WERI-Rb-1 (cell line): ENCODE results near the gene RBFA.

Experiments used
- DNase-seq: peaks from one replicate; pipeline ENCODE4 v3.0.0-alpha.2; 2020
- H3K27ac ChIP-seq: fragments of 250-450 bp; sonication (Bioruptor Pico); 2 replicates; pipeline ENCODE4 v1.5.1; 2020; ENCODE audit warnings: mild to moderate bottlenecking, moderate library complexity
- H3K27me3 ChIP-seq: fragments of 250-450 bp; sonication (Bioruptor Pico); 2 replicates; pipeline ENCODE4 v1.5.1; 2021; ENCODE audit warnings: mild to moderate bottlenecking, low read depth, moderate library complexity; ENCODE audit not compliant: insufficient read depth, severe bottlenecking
- H3K36me3 ChIP-seq: fragments of 250-450 bp; sonication (Bioruptor Pico); 2 replicates; pipeline ENCODE4 v1.5.1; 2020; ENCODE audit warnings: mild to moderate bottlenecking, moderate library complexity
- H3K4me3 ChIP-seq: 2 replicates; pipeline ENCODE4 v1.5.1; 2011; ENCODE audit warnings: low read depth, mild to moderate bottlenecking, control low read depth, low read length
- H3K9me3 ChIP-seq: fragments of 250-450 bp; sonication (Bioruptor Pico); 2 replicates; pipeline ENCODE4 v1.5.1; 2021; ENCODE audit warnings: mild to moderate bottlenecking, moderate library complexity; ENCODE audit not compliant: severe bottlenecking
- TF ChIP-seq, protein P1 (sequence below): IDR thresholded peaks from 2 replicates; pipeline ENCODE4 v1.5.1; 2011; ENCODE audit warnings: low read depth, mild to moderate bottlenecking, control low read depth, inconsistent platforms, low read length

Gene RBFA

GRCh38 chr18:80041424-80041823 lies 7.2 kb downstream of the RBFA start:
- Histone ChIP-seq H3K27ac (no peak overlapping the region), H3K27me3 (no peaks in the 10 kb centered on the region), H3K9me3 (no peaks in the 10 kb centered on the region), H3K4me3 (no peak overlapping the region), H3K36me3 (peaks cover 84% of the 10 kb centered on the region)
- no peak for DNase-seq
- TF ChIP-seq, protein P1, sequence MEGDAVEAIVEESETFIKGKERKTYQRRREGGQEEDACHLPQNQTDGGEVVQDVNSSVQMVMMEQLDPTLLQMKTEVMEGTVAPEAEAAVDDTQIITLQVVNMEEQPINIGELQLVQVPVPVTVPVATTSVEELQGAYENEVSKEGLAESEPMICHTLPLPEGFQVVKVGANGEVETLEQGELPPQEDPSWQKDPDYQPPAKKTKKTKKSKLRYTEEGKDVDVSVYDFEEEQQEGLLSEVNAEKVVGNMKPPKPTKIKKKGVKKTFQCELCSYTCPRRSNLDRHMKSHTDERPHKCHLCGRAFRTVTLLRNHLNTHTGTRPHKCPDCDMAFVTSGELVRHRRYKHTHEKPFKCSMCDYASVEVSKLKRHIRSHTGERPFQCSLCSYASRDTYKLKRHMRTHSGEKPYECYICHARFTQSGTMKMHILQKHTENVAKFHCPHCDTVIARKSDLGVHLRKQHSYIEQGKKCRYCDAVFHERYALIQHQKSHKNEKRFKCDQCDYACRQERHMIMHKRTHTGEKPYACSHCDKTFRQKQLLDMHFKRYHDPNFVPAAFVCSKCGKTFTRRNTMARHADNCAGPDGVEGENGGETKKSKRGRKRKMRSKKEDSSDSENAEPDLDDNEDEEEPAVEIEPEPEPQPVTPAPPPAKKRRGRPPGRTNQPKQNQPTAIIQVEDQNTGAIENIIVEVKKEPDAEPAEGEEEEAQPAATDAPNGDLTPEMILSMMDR: no peak

GRCh38 chr18:80042785-80043184 lies 8.6 kb downstream of the RBFA start:
- no peak for DNase-seq
- TF ChIP-seq, protein P1: no peak
- Histone ChIP-seq H3K36me3 (peaks cover 83% of the 10 kb centered on the region), H3K9me3 (no peaks in the 10 kb centered on the region), H3K27ac (no peak overlapping the region), H3K4me3 (no peak overlapping the region), H3K27me3 (no peaks in the 10 kb centered on the region)

- Histone ChIP-seq H3K36me3 (peaks cover 78% of the 10 kb centered on the region), H3K4me3 (no peak overlapping the region), H3K27me3 (no peaks in the 10 kb centered on the region), H3K9me3 (no peaks in the 10 kb centered on the region), H3K27ac (no peak overlapping the region)
- TF ChIP-seq, protein P1: no peak
- DNase-seq: no peak
These were observed 9.8 kb downstream of the RBFA start for GRCh38 chr18:80044072-80044471.

DNA sequence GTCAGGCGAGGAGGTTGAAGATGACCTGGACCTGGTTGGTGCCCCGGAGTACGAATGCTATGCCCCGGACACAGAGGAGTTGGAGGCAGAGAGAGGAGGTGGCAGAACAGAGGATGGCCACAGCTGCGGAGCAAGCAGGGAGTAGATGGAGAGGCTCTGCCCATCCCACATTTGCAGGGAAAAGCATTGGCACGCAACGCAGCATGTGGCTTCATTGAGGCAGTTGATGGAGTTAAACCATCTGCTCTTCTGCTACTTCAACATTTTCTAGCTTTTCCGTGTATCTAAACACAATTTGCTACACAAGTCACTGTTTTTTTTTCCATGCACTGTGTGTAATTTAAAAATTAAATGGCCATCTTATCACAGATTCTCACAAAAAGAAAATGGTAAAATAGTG lies 11.8 kb downstream of the RBFA start:
- no peak overlapping the region for H3K4me3 ChIP-seq
- TF ChIP-seq, protein P1: no peak
- DNase-seq: no peak
- no peak overlapping the region for H3K27ac ChIP-seq
- peaks cover 2% of the 10 kb centered on the region for H3K9me3 ChIP-seq
- H3K27me3 ChIP-seq: no peaks in the 10 kb centered on the region
- H3K36me3 ChIP-seq: peaks cover 83% of the 10 kb centered on the region

DNA sequence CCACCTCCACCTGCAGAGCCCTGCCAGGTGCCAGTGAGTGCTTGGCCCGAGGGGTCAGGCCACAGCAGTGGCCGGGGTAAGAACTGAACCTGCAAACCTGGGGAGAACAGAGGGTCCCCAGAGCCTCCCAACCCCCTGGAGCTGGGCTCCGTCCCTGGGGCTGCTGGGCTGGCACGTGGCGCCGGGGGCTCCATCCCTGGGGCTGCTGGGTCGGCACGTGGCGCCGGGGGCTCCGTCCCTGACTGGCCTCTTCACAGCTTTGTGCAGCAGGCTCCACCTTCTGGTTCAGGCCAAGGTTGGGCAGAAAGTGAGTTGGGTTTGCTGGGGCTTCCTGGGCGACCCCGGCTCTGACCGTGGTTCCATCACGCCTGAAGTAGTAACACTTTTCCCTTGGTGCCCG lies 12.2 kb downstream of the RBFA start:
- DNase-seq: no peak
- Histone ChIP-seq H3K9me3 (peaks cover 2% of the 10 kb centered on the region), H3K27ac (no peak overlapping the region), H3K27me3 (no peaks in the 10 kb centered on the region), H3K36me3 (peaks cover 83% of the 10 kb centered on the region), H3K4me3 (no peak overlapping the region)
- TF ChIP-seq, protein P1: no peak

DNA sequence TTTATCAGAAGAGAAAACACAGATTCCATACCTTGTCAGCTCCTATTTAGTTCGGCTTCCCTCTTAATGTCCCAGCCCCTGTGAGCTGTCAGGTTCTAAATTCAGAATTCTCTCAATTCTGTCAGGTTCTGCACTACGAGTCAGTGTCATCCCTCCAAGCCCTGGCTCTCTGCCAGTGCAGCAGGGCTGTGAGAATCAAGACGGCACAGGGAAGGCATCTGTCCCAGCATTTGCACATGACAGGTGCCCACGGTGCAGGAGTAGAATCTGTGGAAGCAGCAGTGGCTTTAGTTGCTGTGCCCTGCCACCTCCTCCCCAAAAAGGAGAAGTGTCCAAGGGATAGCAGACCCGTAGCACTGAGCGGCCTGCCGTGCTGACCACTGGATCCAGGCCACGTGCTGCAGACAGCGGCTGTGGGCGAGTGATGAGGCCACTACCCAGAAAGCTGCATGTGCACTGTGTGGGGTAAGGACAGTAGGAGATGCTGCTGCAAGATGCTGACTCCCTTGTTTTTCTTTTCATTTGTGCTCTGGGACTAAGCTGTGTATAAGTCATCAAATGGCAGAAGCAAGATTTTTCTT lies 12.8 kb downstream of the RBFA start:
- Histone ChIP-seq H3K4me3 (no peak overlapping the region), H3K36me3 (peaks cover 86% of the 10 kb centered on the region), H3K9me3 (peaks cover 8% of the 10 kb centered on the region), H3K27me3 (no peaks in the 10 kb centered on the region), H3K27ac (no peak overlapping the region)
- TF ChIP-seq, protein P1: no peak
- DNase-seq: no peak
